Omental fat pad (tissue), 4 donors: ENCODE results near the gene ZBTB4. TPM values are rescaled to one million over a fixed set of nuclear protein-coding genes. Genes with fewer than 3 reads are reported as not detected.

Experiments used
- ATAC-seq: fragments of 150-250 bp; one replicate; pipeline ENCODE4 v1.9.1; 2016; ENCODE audit warnings: mild to moderate bottlenecking, moderate library complexity; ENCODE audit not compliant: low FRiP score
- DNase-seq: peaks from one replicate; pipeline ENCODE4 v3.0.0-alpha.2; 2019; ENCODE audit warnings: low spot score
- CTCF ChIP-seq, 3 donors: fragments of 450-650 bp; IDR thresholded peaks; one replicate each; pipeline ENCODE4 v1.5.1; 2016 to 2017; ENCODE audit warnings: antibody characterized with exemption in 3 of 3, mild to moderate bottlenecking in 3 of 3, moderate library complexity in 2 of 3
- total RNA-seq, 4 donors: library from RNA; depleted of rRNA; stranded (reverse); fragments of >200 nt; gene quantifications; one replicate each; pipeline ENCODE4 v1.1.0, GENCODE V29; 2016

ZBTB4 gene
- total RNA-seq, 4 donors from 2014 or later, result 27.5 to 57.9 (median 38.5) TPM

DNA sequence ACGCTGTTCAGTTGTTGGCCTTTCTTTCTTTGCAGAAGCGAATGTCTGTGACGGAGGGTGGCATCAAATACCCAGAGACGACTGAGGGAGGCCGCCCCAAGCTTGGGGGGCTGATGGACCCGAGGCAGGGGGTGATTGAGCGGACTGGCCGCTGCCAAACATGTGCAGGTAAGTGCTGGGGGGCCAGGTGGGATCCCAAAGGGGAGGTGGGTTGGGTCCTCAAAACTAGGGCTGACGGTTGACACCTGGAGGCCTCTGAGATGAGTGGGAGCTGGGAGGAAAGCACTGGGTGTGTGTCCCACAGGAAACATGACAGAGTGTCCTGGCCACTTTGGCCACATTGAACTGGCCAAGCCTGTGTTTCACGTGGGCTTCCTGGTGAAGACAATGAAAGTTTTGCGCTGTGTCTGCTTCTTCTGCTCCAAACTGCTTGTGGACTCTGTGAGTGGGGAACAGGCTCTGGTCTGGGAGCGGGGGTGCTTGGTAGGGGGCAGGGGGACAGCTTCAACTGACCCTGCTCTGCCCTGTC is 16.5 kb upstream of the ZBTB4 start:
- no peak for TF ChIP-seq CTCF (IDR thresholded peaks at IDR 0.05)
- ATAC-seq (no peak), DNase-seq (no peak)

DNA sequence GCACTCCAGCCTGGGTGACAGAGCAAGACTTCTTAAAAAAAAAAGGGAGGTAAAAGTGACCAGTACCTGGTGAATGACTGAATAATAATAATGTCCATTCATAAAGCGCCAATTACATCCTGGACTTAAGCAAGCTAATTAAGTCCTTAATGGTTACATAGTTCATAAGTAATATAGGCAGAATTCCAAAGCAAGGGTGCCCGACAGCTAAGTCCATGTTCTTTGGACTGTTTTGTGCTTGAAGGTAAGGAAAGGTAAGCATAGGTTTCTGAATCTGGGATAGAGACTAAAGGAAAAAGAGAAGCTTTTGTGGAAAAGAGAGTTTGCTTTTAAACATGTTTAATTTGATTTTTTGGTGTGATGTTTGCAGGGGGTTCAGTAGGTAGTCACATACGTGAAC is 14.5 kb upstream of the ZBTB4 start:
- ATAC-seq (no peak), DNase-seq (no peak)

GRCh38 chr17:7491583-7491982 is 12.2 kb upstream of the ZBTB4 start:
- DNase-seq, result no peak
- no peak for ATAC-seq
- TF ChIP-seq CTCF (IDR thresholded peaks at IDR 0.05), result no peak

More for the DNA sequence above, 14.5 kb upstream of the ZBTB4 start:
- no peak for TF ChIP-seq CTCF (IDR thresholded peaks at IDR 0.05)

- TF ChIP-seq CTCF (IDR thresholded peaks at IDR 0.05), result no peak
- DNase-seq, result no peak
- no peak for ATAC-seq
These were observed 10.7 kb upstream of the ZBTB4 start for GRCh38 chr17:7490144-7490543.

- ATAC-seq (no peak), DNase-seq (no peak)
- TF ChIP-seq CTCF (IDR thresholded peaks at IDR 0.05), result no peak
These were observed 6.8 kb upstream of the ZBTB4 start for GRCh38 chr17:7486181-7486580.

GRCh38 chr17:7484919-7485377 is 5.5 kb upstream of the ZBTB4 start:
- DNase-seq (no peak), ATAC-seq (no peak)
- no peak for TF ChIP-seq CTCF (IDR thresholded peaks at IDR 0.05)

DNA sequence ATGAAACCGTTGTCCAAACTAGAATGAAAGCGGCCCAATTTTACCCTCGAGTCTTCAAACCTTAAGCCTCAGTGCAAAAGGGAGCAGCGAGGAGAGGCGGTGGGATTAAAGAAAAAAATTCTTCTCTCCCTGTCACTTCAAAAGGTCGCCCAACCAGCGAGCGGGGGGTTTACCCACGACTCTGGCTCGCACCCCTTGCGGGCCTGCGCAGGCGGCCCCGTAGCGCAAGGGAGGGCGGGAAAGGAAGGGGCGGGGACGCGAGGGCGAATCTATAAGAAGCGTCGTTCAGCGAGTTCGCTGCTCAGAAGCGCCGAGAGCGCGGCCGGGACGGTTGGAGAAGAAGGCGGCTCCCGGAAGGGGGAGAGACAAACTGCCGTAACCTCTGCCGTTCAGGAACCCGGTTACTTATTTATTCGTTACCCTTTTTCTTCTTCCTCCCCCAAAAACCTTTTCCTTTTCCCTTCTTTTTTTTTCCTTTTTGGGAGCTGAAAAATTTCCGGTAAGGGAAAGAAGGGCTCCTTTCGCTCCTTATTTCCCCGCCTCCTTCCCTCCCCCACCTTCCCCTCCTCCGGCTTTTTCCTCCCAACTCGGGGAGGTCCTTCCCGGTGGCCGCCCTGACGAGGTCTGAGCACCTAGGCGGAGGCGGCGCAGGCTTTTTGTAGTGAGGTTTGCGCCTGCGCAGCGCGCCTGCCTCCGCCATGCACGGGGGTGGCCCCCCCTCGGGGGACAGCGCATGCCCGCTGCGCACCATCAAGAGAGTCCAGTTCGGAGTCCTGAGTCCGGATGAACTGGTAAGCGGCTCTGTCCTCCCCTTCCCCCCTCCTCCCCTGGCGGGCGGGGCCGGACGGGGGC is 4.9 kb upstream of the ZBTB4 start, which contains the start of gene POLR2A:
POLR2A (plus strand) TSS at position 300 of the 852 bp plus-strand sequence.
- no peak for TF ChIP-seq CTCF (IDR thresholded peaks at IDR 0.05)
- DNase-seq (peak; percentile 92), ATAC-seq (peak; percentile 87)
